C4-2B (cell line): ENCODE measurements around the gene RRAS2.

ENCODE experiments used
- ZFX ChIP-seq: fragments of 450-650 bp; IDR thresholded peaks from 2 replicates; pipeline ENCODE4 v1.6.1; 2017
- TF ChIP-seq, protein P1 (sequence below): fragments of 450-650 bp; conservative IDR thresholded peaks from 2 replicates; pipeline ENCODE4 v1.5.1; 2017; ENCODE audit warnings: mild to moderate bottlenecking

DNA sequence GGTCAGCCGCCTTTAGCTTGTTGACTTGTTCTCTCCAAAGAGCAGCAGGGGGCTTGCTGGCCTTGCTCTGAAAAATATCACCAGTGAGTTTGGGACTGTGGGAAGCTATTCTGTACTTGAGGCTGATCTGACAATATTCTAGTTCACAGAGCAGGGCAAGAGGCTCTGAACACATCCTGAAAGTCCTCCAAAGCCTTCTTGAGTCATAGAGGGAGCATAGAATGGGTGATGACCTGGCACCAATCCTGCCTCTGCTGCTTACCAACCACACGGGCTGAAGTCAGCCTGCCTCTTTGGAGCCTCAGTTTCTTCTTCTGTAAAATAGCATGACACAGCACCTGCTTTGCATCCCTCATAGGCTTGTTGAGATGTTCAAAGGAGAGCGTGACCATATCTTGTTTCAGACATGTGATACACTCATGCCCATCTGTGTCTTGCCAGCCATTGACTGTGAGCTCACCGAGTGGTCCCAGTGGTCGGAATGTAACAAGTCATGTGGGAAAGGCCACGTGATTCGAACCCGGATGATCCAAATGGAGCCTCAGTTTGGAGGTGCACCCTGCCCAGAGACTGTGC, 96.6 kb downstream of the RRAS2 start:
- TF ChIP-seq, protein P1, sequence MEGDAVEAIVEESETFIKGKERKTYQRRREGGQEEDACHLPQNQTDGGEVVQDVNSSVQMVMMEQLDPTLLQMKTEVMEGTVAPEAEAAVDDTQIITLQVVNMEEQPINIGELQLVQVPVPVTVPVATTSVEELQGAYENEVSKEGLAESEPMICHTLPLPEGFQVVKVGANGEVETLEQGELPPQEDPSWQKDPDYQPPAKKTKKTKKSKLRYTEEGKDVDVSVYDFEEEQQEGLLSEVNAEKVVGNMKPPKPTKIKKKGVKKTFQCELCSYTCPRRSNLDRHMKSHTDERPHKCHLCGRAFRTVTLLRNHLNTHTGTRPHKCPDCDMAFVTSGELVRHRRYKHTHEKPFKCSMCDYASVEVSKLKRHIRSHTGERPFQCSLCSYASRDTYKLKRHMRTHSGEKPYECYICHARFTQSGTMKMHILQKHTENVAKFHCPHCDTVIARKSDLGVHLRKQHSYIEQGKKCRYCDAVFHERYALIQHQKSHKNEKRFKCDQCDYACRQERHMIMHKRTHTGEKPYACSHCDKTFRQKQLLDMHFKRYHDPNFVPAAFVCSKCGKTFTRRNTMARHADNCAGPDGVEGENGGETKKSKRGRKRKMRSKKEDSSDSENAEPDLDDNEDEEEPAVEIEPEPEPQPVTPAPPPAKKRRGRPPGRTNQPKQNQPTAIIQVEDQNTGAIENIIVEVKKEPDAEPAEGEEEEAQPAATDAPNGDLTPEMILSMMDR, result no peak
- no peak for TF ChIP-seq ZFX
